Measurements from ENCODE around the gene ZNF85.

The ZNF85 gene

GRCh38 chr19:20923077-20923871 is at the start of gene ZNF85:
Gene ZNF85, plus strand, starts transcription at chr19:20923251. Its CDS starts 150 bp downstream, at chr19:20923401.
- Histone ChIP-seq H3K36me3 (ENCODE audit: low read depth) (no peaks in the 10 kb centered on the region), H3K4me1 (ENCODE audit: insufficient read depth, poor library complexity, severe bottlenecking) (no peaks in the 10 kb centered on the region), H3K27me3 (ENCODE audit: insufficient read depth, poor library complexity, severe bottlenecking) (no peaks in the 10 kb centered on the region), H3K4me3 (ENCODE audit: severe bottlenecking) (peak within 1 kb of the TSS; percentile 46), H3K9me3 (ENCODE audit: severe bottlenecking) (no peaks in the 10 kb centered on the region), H3K27ac (ENCODE audit: poor library complexity, severe bottlenecking) (peak within 1 kb of the TSS; percentile 52)
- TF ChIP-seq CTCF (IDR thresholded peaks at IDR 0.05; ENCODE audit: poor library complexity, severe bottlenecking) = no peak
- ATAC-seq (ENCODE audit: low read depth) (peak; percentile 98), DNase-seq (ENCODE audit: low spot score) (peak; percentile 66)

DNA sequence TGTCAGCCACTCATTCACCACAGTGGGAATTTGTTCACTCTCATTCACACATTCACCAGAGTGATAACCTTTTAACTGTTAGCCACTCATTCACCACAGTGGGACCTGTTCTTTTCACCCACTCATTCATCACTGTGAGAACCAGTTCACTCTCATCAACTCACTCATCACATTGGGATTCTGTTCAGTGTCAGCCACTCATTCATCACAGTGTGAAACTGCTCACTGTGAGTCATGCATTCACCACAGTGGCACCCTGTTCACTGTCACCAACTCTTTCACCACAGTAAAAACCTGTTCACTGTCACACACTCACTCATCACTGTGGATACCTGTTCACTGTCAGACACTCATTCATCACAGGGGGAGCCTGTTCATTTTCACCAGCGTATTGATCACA is 43.5 kb upstream of the ZNF85 start:
- H3K4me3 ChIP-seq (ENCODE audit: severe bottlenecking) = no peak overlapping the region
- H3K9me3 ChIP-seq (ENCODE audit: severe bottlenecking) = peaks cover 20% of the 10 kb centered on the region

DNA sequence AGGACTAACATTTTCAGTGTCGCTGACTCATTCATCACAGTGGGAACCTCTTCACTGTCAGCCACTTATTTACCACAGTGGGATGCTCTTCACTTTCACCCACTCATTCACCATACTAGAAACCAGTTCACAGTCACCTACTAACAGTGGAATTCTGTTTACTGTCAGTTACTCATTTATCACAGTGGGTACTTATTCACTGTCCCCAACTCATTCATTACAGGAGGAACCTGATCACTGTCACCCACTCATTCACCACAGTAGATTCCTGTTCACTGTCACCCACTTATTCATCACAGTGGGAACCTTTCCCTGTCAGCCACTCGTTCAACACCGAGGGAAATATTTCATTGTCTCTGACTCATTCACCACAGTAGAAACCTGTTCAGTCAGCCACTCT is 10.1 kb upstream of the ZNF85 start:
- no peak for TF ChIP-seq CTCF (IDR thresholded peaks at IDR 0.05; ENCODE audit: poor library complexity, severe bottlenecking)
- ATAC-seq (ENCODE audit: low read depth) (no peak), DNase-seq (ENCODE audit: low spot score) (no peak)
- Histone ChIP-seq H3K27ac (ENCODE audit: poor library complexity, severe bottlenecking) (no peak overlapping the region), H3K36me3 (ENCODE audit: low read depth) (no peaks in the 10 kb centered on the region), H3K4me1 (ENCODE audit: insufficient read depth, poor library complexity, severe bottlenecking) (no peaks in the 10 kb centered on the region), H3K4me3 (ENCODE audit: severe bottlenecking) (no peak overlapping the region), H3K9me3 (ENCODE audit: severe bottlenecking) (peaks cover 3% of the 10 kb centered on the region), H3K27me3 (ENCODE audit: insufficient read depth, poor library complexity, severe bottlenecking) (no peaks in the 10 kb centered on the region)

More for the DNA sequence above, 43.5 kb upstream of the ZNF85 start:
- Histone ChIP-seq H3K27ac (ENCODE audit: poor library complexity, severe bottlenecking) (no peak overlapping the region), H3K36me3 (ENCODE audit: low read depth) (no peaks in the 10 kb centered on the region), H3K4me1 (ENCODE audit: insufficient read depth, poor library complexity, severe bottlenecking) (no peaks in the 10 kb centered on the region), H3K27me3 (ENCODE audit: insufficient read depth, poor library complexity, severe bottlenecking) (no peaks in the 10 kb centered on the region)
- DNase-seq (ENCODE audit: low spot score) (no peak), ATAC-seq (ENCODE audit: low read depth) (no peak)
- TF ChIP-seq CTCF (IDR thresholded peaks at IDR 0.05; ENCODE audit: poor library complexity, severe bottlenecking) = no peak

- Histone ChIP-seq H3K9me3 (ENCODE audit: severe bottlenecking) (peaks cover 1% of the 10 kb centered on the region), H3K4me3 (ENCODE audit: severe bottlenecking) (no peak overlapping the region), H3K4me1 (ENCODE audit: insufficient read depth, poor library complexity, severe bottlenecking) (no peaks in the 10 kb centered on the region), H3K27me3 (ENCODE audit: insufficient read depth, poor library complexity, severe bottlenecking) (no peaks in the 10 kb centered on the region), H3K36me3 (ENCODE audit: low read depth) (no peaks in the 10 kb centered on the region), H3K27ac (ENCODE audit: poor library complexity, severe bottlenecking) (no peak overlapping the region)
- ATAC-seq (ENCODE audit: low read depth) (no peak), DNase-seq (ENCODE audit: low spot score) (no peak)
- TF ChIP-seq CTCF (IDR thresholded peaks at IDR 0.05; ENCODE audit: poor library complexity, severe bottlenecking) = no peak
Measured at GRCh38 chr19:20925481-20925880, 2.4 kb downstream of the ZNF85 start.

DNA sequence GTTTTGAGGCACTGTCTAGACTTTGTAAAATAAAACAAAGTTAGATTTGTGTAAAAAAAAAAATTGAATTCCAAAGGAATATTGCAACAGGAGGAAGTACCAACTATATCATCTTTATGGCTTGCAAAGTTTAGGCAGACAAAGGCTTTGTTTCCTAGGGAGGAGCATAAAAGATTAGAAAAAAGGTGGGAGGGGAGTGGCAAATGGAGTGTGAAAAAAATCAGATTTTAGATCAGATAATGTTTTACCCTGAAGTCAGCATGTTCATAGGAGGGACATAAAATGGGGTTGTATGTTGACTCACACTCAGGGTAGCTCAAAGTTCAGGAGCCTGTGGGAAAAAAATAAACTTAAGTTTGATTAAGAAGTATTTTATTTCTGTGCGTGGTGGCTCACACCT is 3.7 kb downstream of the ZNF85 start:
- no peak for TF ChIP-seq CTCF (IDR thresholded peaks at IDR 0.05; ENCODE audit: poor library complexity, severe bottlenecking)
- Histone ChIP-seq H3K36me3 (ENCODE audit: low read depth) (no peaks in the 10 kb centered on the region), H3K27ac (ENCODE audit: poor library complexity, severe bottlenecking) (no peak overlapping the region), H3K4me3 (ENCODE audit: severe bottlenecking) (no peak overlapping the region), H3K27me3 (ENCODE audit: insufficient read depth, poor library complexity, severe bottlenecking) (no peaks in the 10 kb centered on the region), H3K9me3 (ENCODE audit: severe bottlenecking) (peaks cover 1% of the 10 kb centered on the region), H3K4me1 (ENCODE audit: insufficient read depth, poor library complexity, severe bottlenecking) (no peaks in the 10 kb centered on the region)
- no peak for DNase-seq (ENCODE audit: low spot score)
- ATAC-seq (ENCODE audit: low read depth) = no peak

Data from RWPE2 (cell line).